ENCODE measurements around the gene FAM180A. TPM values are rescaled to one million over a fixed set of nuclear protein-coding genes. Genes with fewer than 3 reads are reported as not detected.
A peak's percentile ranks its signal among the peaks of the same experiment; 100 is the strongest.

Gene FAM180A
- total and polyA plus RNA-seq, 9 of the 15 experiments (the other 6 are each of a cell fraction or from before 2014, with no cell fraction given): not detected

- no TSS peak for BruUV-seq (replicated peaks)
- no peak for TF ChIP-seq ETS2 (tag; IDR thresholded peaks at IDR 0.05; ENCODE audit: borderline replicate concordance, poor library complexity, severe bottlenecking)
- TF ChIP-seq, protein P1, sequence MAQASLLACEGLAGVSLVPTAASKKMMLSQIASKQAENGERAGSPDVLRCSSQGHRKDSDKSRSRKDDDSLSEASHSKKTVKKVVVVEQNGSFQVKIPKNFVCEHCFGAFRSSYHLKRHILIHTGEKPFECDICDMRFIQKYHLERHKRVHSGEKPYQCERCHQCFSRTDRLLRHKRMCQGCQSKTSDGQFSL (CRISPR knock-in tag; IDR thresholded peaks at IDR 0.05): no peak
- TF ChIP-seq, protein P1 (tag; IDR thresholded peaks at IDR 0.05): peak in 1 of 2 experiments; percentile 41; a peak in 1 of 4 replicates
- no peak for TF ChIP-seq MYC (IDR thresholded peaks at IDR 0.05; ENCODE audit: low read depth, low read length)
- 0 out of 2 replicates have a peak, but pooled peaks have one; percentile 36 for TF ChIP-seq MYC (CRISPR knock-in tag; IDR thresholded peaks at IDR 0.05; ENCODE audit: borderline replicate concordance, low read depth)
- TF ChIP-seq FOXK1 (CRISPR knock-in tag; IDR thresholded peaks at IDR 0.05; ENCODE audit: borderline replicate concordance): peak; percentile 34; the same call in 1 of the 2 replicates
- no peak for TF ChIP-seq NCOA2 (IDR thresholded peaks at IDR 0.05; ENCODE audit: partially characterized antibody in 2 of 2)
- H3K79me2 ChIP-seq (ENCODE audit: control insufficient read depth, insufficient read depth, low read length): no peaks in the 10 kb centered on the region
- H3K27ac ChIP-seq (ENCODE audit: extremely low read depth, low read depth, low read length): no peak overlapping the region
- H3K9me1 ChIP-seq (ENCODE audit: control insufficient read depth, insufficient read depth, low read length): no peaks in the 10 kb centered on the region
- H4K20me1 ChIP-seq (replicated peaks; ENCODE audit: control insufficient read depth, insufficient read depth, low read length): no peaks in the 10 kb centered on the region
- peak overlapping the region; percentile 43 for H3K4me2 ChIP-seq (ENCODE audit: insufficient read depth, low read length)
- 32% methylated on average over 8 of the region's 8 CpGs for WGBS (ENCODE audit: insufficient coverage, low coverage, missing lambda C conversion rate)
- intact Hi-C loops (cut with micrococcal nuclease) (loop anchor here (1.0 kb wide), 1 partner anchor 38 kb away; no protein-coding TSS in a partner anchor), in situ Hi-C loops (cut with MboI) (no loop called here)
- no peak overlapping the region for H3K9ac ChIP-seq (ENCODE audit: insufficient read depth in 1 of 2, low read depth in 2 of 2, low read length in 2 of 2)
- H3K4me1 ChIP-seq (replicated peaks in 1 of 2; ENCODE audit: control insufficient read depth in 2 of 2, insufficient read depth in 2 of 2, low read length in 2 of 2): peaks cover 2 to 12% of the 10 kb centered on the region in 2 experiments; a peak in 3 of 5 replicates
- H3K9me3 ChIP-seq (replicated peaks; ENCODE audit: control insufficient read depth, insufficient read depth, low read depth, low read length): no peaks in the 10 kb centered on the region
- ChIA-PET POLR2A (interaction anchor here (0.9 kb wide), 1 partner anchor 9 kb away, joined by 3 read pairs; no protein-coding TSS in a partner anchor), CTCF (ENCODE audit: low intra/inter-chr PET ratio) (no interaction called here)
- H3K27me3 ChIP-seq (ENCODE audit: control insufficient read depth in 2 of 2, insufficient read depth in 2 of 2, low read length in 2 of 2): peaks cover 26 to 35% of the 10 kb centered on the region in 2 experiments; a peak in 4 of 5 replicates
- FAIRE-seq (no peak), ATAC-seq (peak; percentile 37), DNase-seq (ENCODE audit: extremely low read depth in 1 of 4, low spot score in 3 of 4) (no peak)
- H3K4me3 ChIP-seq: no peak overlapping the region
- H3K36me3 ChIP-seq (ENCODE audit: control insufficient read depth, insufficient read depth, low read length): no peaks in the 10 kb centered on the region
- peak overlapping the region; percentile 95 for H2AFZ ChIP-seq (ENCODE audit: low read depth, low read length)
These were observed 37.5 kb downstream of the FAM180A start for GRCh38 chr7:135711139-135711469.

Data from K562 (cell line).